Calu3 (cell line): ENCODE data around the gene CFAP61. TPM values are rescaled to one million over a fixed set of nuclear protein-coding genes. Genes with fewer than 3 reads are reported as not detected.

Experiments
- BruUV-seq: library from RNA; stranded (reverse); fragments of 400-500 nt; replicated peaks from 2 replicates; lab custom pipeline; 2021; lab: Mats Ljungman, UMichigan
- CTCF ChIA-PET: fragments of 300-600 bp; sonication (Branson Sonifier 250); formaldehyde crosslinking; loops from one replicate; lab custom pipeline; 2022; ENCODE audit warnings: antibody characterized with exemption; lab: Charles Lee
- DNase-seq: peaks from one replicate; pipeline ENCODE4 v3.0.0; 2022
- H3K27ac Mint-ChIP-seq: one replicate; pipeline ENCODE4 v1.8.0; 2022; ENCODE audit warnings: mixed read lengths; ENCODE audit not compliant: unreplicated experiment
- H3K27me3 Mint-ChIP-seq: one replicate; pipeline ENCODE4 v1.8.0; 2022; ENCODE audit warnings: mixed read lengths; ENCODE audit not compliant: unreplicated experiment
- H3K36me3 Mint-ChIP-seq: one replicate; pipeline ENCODE4 v1.8.0; 2022; ENCODE audit warnings: mild to moderate bottlenecking, moderate library complexity, mixed read lengths; ENCODE audit not compliant: insufficient read depth, unreplicated experiment
- H3K4me1 Mint-ChIP-seq: one replicate; pipeline ENCODE4 v1.8.0; 2022; ENCODE audit warnings: mild to moderate bottlenecking, low read depth, mixed read lengths; ENCODE audit not compliant: unreplicated experiment
- H3K4me3 Mint-ChIP-seq: one replicate; pipeline ENCODE4 v1.8.0; 2022; ENCODE audit warnings: mild to moderate bottlenecking, low read depth, moderate library complexity, mixed read lengths; ENCODE audit not compliant: unreplicated experiment
- H3K9me3 Mint-ChIP-seq: one replicate; pipeline ENCODE4 v1.8.0; 2022; ENCODE audit warnings: low read depth, mixed read lengths; ENCODE audit not compliant: unreplicated experiment
- CTCF ChIP-seq: fragments of 200-600 bp; IDR thresholded peaks from one replicate; pipeline ENCODE4 v1.8.0; 2022; ENCODE audit warnings: antibody characterized with exemption; ENCODE audit not compliant: unreplicated experiment
- intact Hi-C: fragments of 100-400 bp; cut with micrococcal nuclease; formaldehyde crosslinking; loops from one replicate; pipeline ENCODE4 v1.10.0; 2022; ENCODE audit not compliant: unreplicated experiment
- total RNA-seq: library from RNA; stranded (reverse); gene quantifications from 2 replicates; pipeline ENCODE4 v1.2.3, GENCODE V29; 2022

The CFAP61 gene
- total RNA-seq, 1 experiment from 2014 or later, result not detected

- no peaks in the 10 kb centered on the region for H3K9me3 Mint-ChIP-seq
- H3K36me3 Mint-ChIP-seq, result no peaks in the 10 kb centered on the region
- H3K4me1 Mint-ChIP-seq, result no peaks in the 10 kb centered on the region
- H3K27ac Mint-ChIP-seq, result no peak overlapping the region
- no peak overlapping the region for H3K4me3 Mint-ChIP-seq
- CTCF ChIA-PET, result no interaction called here
- no peaks in the 10 kb centered on the region for H3K27me3 Mint-ChIP-seq
- intact Hi-C loops, result no loop called here
- BruUV-seq, result no TSS peak
- no peak for TF ChIP-seq CTCF
- DNase-seq, result no peak
These were observed 288.1 kb downstream of the CFAP61 start for GRCh38 chr20:20340443-20340842.

- Mint-ChIP-seq H3K27me3 (no peaks in the 10 kb centered on the region), H3K36me3 (no peaks in the 10 kb centered on the region), H3K27ac (no peak overlapping the region), H3K4me1 (no peaks in the 10 kb centered on the region), H3K9me3 (no peaks in the 10 kb centered on the region), H3K4me3 (no peak overlapping the region)
- CTCF ChIA-PET, result no interaction called here
- no peak for TF ChIP-seq CTCF
- intact Hi-C loops, result no loop called here
- no TSS peak for BruUV-seq
- DNase-seq, result no peak
These were observed 289.0 kb downstream of the CFAP61 start for GRCh38 chr20:20341371-20341770.

- DNase-seq, result no peak
- Mint-ChIP-seq H3K4me1 (no peaks in the 10 kb centered on the region), H3K9me3 (no peaks in the 10 kb centered on the region), H3K36me3 (no peaks in the 10 kb centered on the region), H3K4me3 (no peak overlapping the region), H3K27me3 (no peaks in the 10 kb centered on the region), H3K27ac (no peak overlapping the region)
- TF ChIP-seq CTCF, result no peak
- no TSS peak for BruUV-seq
- CTCF ChIA-PET, result no interaction called here
- intact Hi-C loops, result no loop called here
These were observed 289.7 kb downstream of the CFAP61 start for GRCh38 chr20:20342066-20342465.

GRCh38 chr20:20343932-20344331, 291.6 kb downstream of the CFAP61 start:
- CTCF ChIA-PET, result no interaction called here
- no peaks in the 10 kb centered on the region for H3K27me3 Mint-ChIP-seq
- H3K36me3 Mint-ChIP-seq, result no peaks in the 10 kb centered on the region
- no peak for DNase-seq
- H3K4me1 Mint-ChIP-seq, result no peaks in the 10 kb centered on the region
- no peak overlapping the region for H3K4me3 Mint-ChIP-seq
- no peak for TF ChIP-seq CTCF
- no TSS peak for BruUV-seq
- no peaks in the 10 kb centered on the region for H3K9me3 Mint-ChIP-seq
- no peak overlapping the region for H3K27ac Mint-ChIP-seq
- intact Hi-C loops, result no loop called here

GRCh38 chr20:20344476-20344875, 292.1 kb downstream of the CFAP61 start:
- CTCF ChIA-PET, result no interaction called here
- no peaks in the 10 kb centered on the region for H3K36me3 Mint-ChIP-seq
- BruUV-seq, result no TSS peak
- no peak for DNase-seq
- no peaks in the 10 kb centered on the region for H3K9me3 Mint-ChIP-seq
- TF ChIP-seq CTCF, result no peak
- H3K4me1 Mint-ChIP-seq, result no peaks in the 10 kb centered on the region
- H3K27ac Mint-ChIP-seq, result no peak overlapping the region
- intact Hi-C loops, result no loop called here
- no peaks in the 10 kb centered on the region for H3K27me3 Mint-ChIP-seq
- no peak overlapping the region for H3K4me3 Mint-ChIP-seq
